NCI-H1417 treated with DMSO at 0.1 percent for 48 hours (cell line): ENCODE data around the gene AVPR2.

Source experiments
- DNase-seq: peaks from one replicate; lab custom pipeline; 2025; lab: John Stamatoyannopoulos, UW

The AVPR2 gene

DNA sequence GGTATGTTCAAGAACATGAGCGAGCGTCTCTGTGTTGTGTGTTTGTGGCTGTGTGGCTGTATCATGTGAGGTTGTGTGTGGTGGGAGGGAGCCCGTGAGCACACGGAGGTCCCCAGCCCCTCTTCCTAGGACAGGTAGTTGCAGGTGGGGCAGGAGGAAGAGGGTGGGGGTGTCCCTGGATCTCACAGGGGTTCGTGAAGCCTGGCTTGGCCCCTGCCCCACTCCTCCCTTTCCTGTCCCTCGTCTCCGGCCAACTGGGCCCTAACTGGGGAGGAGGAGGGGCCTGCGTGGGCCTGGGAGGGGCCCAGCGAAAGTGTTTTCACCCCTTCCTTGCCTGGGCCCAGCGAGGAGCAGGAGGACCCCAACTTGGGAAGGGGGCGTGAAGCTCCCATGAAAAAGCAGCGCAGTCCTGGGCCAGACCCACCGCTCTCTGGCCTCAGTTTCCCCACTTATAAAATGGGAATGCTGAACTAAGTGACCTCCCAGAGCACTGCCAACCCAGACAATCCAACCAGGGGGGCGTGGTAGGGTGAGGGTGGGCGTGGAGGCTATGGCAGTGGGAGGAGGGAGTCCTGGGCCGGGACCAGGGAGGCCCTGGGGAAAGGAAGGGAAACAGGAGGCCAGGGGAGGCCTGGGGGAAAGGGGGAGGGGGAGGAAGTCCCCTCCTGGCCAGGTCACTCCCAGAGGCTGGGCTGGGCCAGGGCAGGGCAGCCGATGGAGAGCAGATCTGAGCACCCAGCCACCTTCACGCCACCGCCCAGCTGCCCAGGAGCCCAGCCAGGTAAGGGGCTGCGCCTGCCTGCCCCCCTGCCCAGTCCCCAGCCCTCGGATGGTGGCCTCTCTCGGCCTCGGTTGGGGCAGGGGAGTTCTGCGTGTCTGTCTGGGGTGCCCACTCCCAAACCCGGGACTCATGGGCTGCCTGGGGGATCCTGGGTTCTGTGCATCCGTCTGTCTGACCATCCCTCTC, at the start of gene AVPR2:
TSS of gene AVPR2 (plus strand) at position 683 of the 967 bp plus-strand sequence. CDS start 473 bp downstream, outside the sequence.
- no peak for DNase-seq

DNA sequence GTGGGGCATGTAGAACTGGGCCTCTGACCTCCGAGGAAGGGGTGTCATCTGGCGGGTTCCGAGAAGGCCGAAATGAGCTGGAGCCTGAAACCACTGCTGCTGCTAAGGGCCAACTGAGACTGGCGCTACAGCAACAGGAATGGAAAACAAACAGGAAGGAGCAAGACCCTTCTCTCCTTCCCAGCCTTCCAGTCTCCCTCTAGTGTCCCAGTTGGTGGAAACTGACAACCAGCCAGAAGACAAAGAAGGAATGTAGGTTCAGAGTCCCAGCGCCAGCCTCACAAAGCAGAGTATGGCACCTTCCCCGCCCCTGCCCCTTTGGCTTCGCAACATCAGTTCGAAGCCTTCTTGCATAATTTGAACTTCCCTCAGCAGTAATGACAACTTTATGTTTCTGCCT, 49.8 kb upstream of the AVPR2 start:
- no peak for DNase-seq

GRCh38 chrX:153857348-153857903, 47.0 kb upstream of the AVPR2 start:
- no peak for DNase-seq

DNA sequence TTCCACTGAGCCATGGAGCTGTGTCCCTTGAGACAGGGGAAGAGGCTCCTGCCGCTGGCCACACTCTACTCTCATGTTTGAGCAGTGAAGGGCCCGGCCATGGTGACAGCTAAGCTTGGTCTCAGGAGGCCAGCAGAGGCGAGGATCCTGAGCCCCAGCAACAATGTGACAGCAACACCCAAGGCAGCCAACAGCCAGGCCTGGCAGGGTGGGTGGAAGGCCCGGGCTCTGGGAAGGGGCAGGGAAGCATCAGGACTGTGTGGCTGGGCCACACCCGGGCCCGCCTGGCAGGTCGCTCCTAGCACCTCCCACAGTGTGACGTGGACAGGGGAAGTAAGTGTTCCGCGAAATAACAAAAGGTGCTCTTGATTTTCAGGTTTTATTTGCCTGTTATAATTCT, 43.3 kb upstream of the AVPR2 start:
- no peak for DNase-seq

- DNase-seq = no peak
Observed at GRCh38 chrX:153861733-153862310, 42.7 kb upstream of the AVPR2 start.

- no peak for DNase-seq
Observed at GRCh38 chrX:153862369-153863250, 41.9 kb upstream of the AVPR2 start.

GRCh38 chrX:153863251-153863991, 41.1 kb upstream of the AVPR2 start:
- DNase-seq = no peak

- DNase-seq = no peak
Observed at GRCh38 chrX:153864101-153864500, 40.4 kb upstream of the AVPR2 start.

GRCh38 chrX:153864561-153865320, 39.7 kb upstream of the AVPR2 start:
- DNase-seq = no peak

DNA sequence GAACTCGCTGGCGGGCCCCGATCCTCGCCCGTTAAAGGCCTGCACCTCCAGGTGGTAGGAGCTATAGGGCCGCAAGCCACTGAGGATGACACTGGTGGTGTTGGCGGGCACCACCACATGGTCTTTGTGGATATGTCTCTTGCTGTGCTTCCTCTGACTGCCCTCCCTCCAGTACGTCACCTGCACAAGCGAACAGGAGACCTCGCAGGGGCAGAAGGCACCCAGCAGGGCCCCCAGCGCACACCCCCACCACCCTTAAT, 39.2 kb upstream of the AVPR2 start:
- DNase-seq = no peak

DNA sequence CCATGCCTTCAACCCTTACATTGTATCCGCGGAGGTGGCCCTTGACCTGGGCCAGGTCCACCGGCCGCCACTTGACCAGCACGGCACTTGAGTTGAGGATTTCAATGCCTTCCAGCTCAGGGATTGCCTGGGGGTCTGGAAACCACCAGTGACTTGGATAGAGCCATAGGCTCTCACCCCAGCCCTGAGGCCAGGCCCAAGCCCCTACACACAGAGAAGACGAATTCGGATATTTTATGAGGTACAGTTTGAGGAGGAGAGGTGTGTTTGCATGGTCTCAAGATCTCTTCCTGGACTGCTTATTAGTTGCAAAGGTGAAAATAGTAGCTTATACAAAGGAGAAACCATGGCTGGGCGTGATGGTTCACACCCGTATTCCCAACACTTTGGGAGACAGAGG, 38.8 kb upstream of the AVPR2 start:
- DNase-seq = no peak

DNA sequence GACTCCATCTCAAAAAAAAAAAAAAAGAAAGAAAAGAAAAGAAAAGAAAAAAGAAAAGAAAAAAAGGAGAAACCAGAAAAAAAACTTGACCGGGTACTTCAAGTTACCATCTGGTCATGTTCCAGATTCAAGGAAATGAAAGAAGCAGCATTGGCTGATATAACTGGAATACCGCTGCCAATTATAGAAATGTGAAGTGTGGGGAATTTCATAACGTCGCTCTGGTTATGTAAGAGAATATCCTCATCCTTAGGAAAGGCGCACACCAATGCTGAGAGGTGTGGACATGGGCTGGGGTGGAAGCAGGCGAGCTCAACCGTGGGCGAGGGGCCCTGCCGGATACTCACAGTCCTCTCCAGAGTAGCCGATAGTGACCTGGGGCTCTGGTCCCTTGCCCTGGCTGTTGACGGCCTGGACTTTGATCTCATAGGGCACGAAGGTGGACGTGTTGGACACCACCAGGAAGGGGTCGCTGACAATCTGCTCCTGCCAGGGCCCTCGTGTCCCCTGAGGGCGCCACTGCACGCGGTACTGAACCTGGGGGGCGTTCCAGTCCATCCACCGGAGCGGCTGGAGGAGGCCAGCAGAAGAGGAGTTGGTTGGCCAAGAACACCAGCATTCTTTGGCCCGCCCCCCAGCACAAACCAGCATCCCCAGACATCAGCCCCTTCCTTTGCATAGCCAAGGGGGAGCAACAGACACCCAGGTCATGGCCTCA, 38.0 kb upstream of the AVPR2 start:
- DNase-seq = no peak

DNA sequence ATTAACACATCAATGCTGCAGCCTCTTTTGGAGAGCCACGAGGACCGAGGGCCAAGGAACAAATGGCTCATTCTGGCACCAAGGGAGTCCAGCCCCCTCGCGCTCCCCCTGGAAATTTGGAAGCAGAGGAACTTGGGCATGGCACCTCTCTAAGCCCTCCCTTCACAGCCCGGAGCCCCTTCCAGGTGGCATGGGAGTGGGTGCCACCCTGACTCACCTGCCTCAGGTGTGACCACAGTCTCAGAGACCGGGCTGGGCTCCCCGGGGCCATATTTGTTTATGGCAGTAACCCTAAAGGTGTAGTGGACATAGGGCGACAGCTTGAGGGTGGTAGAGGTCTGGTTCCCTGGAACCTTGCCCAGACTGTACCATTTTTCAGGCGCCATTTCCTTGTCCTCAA, 37.3 kb upstream of the AVPR2 start:
- no peak for DNase-seq

DNA sequence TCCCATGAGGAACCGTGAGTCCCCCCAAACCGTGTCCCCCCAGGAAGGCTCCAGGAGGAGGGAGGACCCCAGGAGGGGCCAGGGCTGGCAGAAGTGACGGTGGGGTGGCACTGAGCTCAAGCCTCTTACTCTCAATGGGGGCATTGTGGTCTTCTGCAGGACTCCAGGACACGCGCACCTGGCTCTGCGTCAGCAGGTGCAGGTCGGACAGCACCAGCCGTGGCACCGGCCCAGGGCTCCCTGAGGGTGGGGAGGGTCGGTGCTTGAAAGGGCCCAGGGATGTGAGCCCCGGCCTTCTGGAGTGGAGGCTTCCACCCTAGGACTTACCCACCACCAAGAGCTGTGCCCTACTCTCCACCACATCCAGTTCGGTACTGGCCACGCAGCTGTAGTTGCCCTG, 36.8 kb upstream of the AVPR2 start:
- no peak for DNase-seq

- DNase-seq = no peak
Observed at GRCh38 chrX:153868576-153869472, 35.6 kb upstream of the AVPR2 start.

- no peak for DNase-seq
Observed at GRCh38 chrX:153869473-153870287, 34.8 kb upstream of the AVPR2 start.

- no peak for DNase-seq
Observed at GRCh38 chrX:153870288-153870690, 34.2 kb upstream of the AVPR2 start.

GRCh38 chrX:153870791-153871360, 33.6 kb upstream of the AVPR2 start:
- no peak for DNase-seq
